ENCODE measurements around the gene SEL1L3. TPM values are rescaled to one million over a fixed set of nuclear protein-coding genes. Genes with fewer than 3 reads are reported as not detected.

SEL1L3 gene
- total RNA-seq, 1 experiment from 2014 or later, result 48.3 TPM

GRCh38 chr4:25863831-25864418 lies 1.1 kb upstream of the SEL1L3 start:
- Histone ChIP-seq H3K27ac (ENCODE audit: insufficient read length, low read depth, low read length) (no peak overlapping the region), H3K79me2 (ENCODE audit: insufficient read depth, low read length) (peaks cover 1% of the 10 kb centered on the region; the same call in 1 of the 2 replicates), H4K91ac (ENCODE audit: insufficient read length, low read depth, low read length) (no peak overlapping the region), H2AK5ac (ENCODE audit: insufficient read length, low read length) (no peak overlapping the region), H3K56ac (ENCODE audit: insufficient read length, low read depth, low read length) (no peak overlapping the region), H2BK15ac (ENCODE audit: low read depth, low read length) (no peak overlapping the region), H4K20me1 (ENCODE audit: control insufficient read depth, insufficient read depth, insufficient read length) (peaks cover 2% of the 10 kb centered on the region), H3K9me3 (ENCODE audit: control insufficient read depth, low read depth, low read length) (no peaks in the 10 kb centered on the region), H3K9ac (ENCODE audit: extremely low read depth, insufficient read length, low read length) (no peak overlapping the region), H3K79me1 (ENCODE audit: insufficient read depth, low read depth, low read length, poor library complexity, severe bottlenecking) (no peaks in the 10 kb centered on the region), H3K23me2 (ENCODE audit: insufficient read length, low read depth, low read length, poor library complexity, severe bottlenecking) (peaks cover 9% of the 10 kb centered on the region), H4K8ac (replicated peaks; ENCODE audit: insufficient read length, low read depth, low read length) (no peak overlapping the region), H2BK120ac (ENCODE audit: low read depth, low read length, poor library complexity, severe bottlenecking) (no peak overlapping the region), H3K4me2 (ENCODE audit: insufficient read depth, insufficient read length, low read length) (peak overlapping the region; percentile 51), H2BK5ac (ENCODE audit: insufficient read length, low read length) (no peak overlapping the region), H3K14ac (ENCODE audit: insufficient read depth, low read length) (no peak overlapping the region), H3K18ac (ENCODE audit: insufficient read length, low read depth, low read length) (no peak overlapping the region), H3K27me3 (ENCODE audit: insufficient read depth, low read length) (no peaks in the 10 kb centered on the region), H3K23ac (ENCODE audit: insufficient read length, low read depth, low read length) (no peak overlapping the region), H3K4ac (ENCODE audit: low read depth, low read length) (no peak overlapping the region), H2AFZ (ENCODE audit: low read length) (no peak overlapping the region), H2BK20ac (ENCODE audit: low read depth, low read length, poor library complexity, severe bottlenecking) (no peak overlapping the region), H3K4me1 (ENCODE audit: insufficient read depth, low read length) (peaks cover 11% of the 10 kb centered on the region; the same call in 1 of the 2 replicates), H4K5ac (ENCODE audit: insufficient read length, low read depth, low read length) (no peak overlapping the region), H3T11ph (ENCODE audit: low read length) (no peak overlapping the region), H2BK12ac (ENCODE audit: insufficient read length, low read depth, low read length) (no peak overlapping the region)
- peak overlapping the region in 2 of 3 experiments; percentile 18 to 62; a peak in 1 of 7 replicates for H3K27ac Mint-ChIP-seq
- DNase-seq, result peak; percentile 52
- H3K4me3 Mint-ChIP-seq, result peak overlapping the region; percentile 76 to 85
- H3K9me3 Mint-ChIP-seq, result peaks cover 0 to 3% of the 10 kb centered on the region in 2 experiments; a peak in 2 of 5 replicates
- H3K4me1 Mint-ChIP-seq, result peaks cover 35 to 38% of the 10 kb centered on the region in 2 experiments
- WGBS (ENCODE audit: extremely low coverage, insufficient read length, low lambda C conversion rate), result no CpG with 5 or more reads among the region's 29 CpGs
- peaks cover 15% of the 10 kb centered on the region for H3K27me3 Mint-ChIP-seq (ENCODE audit: low read depth)
- peaks cover 0 to 8% (median 2%) of the 10 kb centered on the region in 3 experiments; a peak in 4 of 7 replicates for H3K36me3 Mint-ChIP-seq (ENCODE audit: insufficient read depth in 1 of 3, low read depth in 3 of 3)
- no peak for TF ChIP-seq CTCF (conservative IDR thresholded peaks at IDR 0.05)

All from H9 (cell line).